ENCODE results near the gene CYP8B1. TPM values are rescaled to one million over a fixed set of nuclear protein-coding genes. Genes with fewer than 3 reads are reported as not detected.

CYP8B1 gene
- polyA plus RNA-seq, 1 donor from 2014 or later, result not detected

- Mint-ChIP-seq H3K27me3 (no peaks in the 10 kb centered on the region), H3K4me3 (no peak overlapping the region), H3K4me1 (peaks cover 19 to 30% (median 19%) of the 10 kb centered on the region in 3 donors), H3K27ac (no peak overlapping the region), H3K36me3 (peaks cover 2% of the 10 kb centered on the region), H3K9me3 (no peaks in the 10 kb centered on the region)
These were observed 24.3 kb downstream of the CYP8B1 start for GRCh38 chr3:42851228-42851834.

GRCh38 chr3:42850263-42850662, 25.4 kb downstream of the CYP8B1 start:
- H3K4me1 Mint-ChIP-seq, result peaks cover 16 to 28% (median 19%) of the 10 kb centered on the region in 3 donors

GRCh38 chr3:42849017-42849416, 26.7 kb downstream of the CYP8B1 start:
- Mint-ChIP-seq H3K36me3 (peaks cover under 1% of the 10 kb centered on the region), H3K9me3 (peaks cover 0 to 2% (median 0%) of the 10 kb centered on the region in 3 donors), H3K27ac (peak overlapping the region in 1 of 3 donors; percentile 5)

More at GRCh38 chr3:42850263-42850662, 25.4 kb downstream of the CYP8B1 start:
- Mint-ChIP-seq H3K4me3 (no peak overlapping the region), H3K27ac (no peak overlapping the region), H3K27me3 (no peaks in the 10 kb centered on the region), H3K36me3 (no peaks in the 10 kb centered on the region), H3K9me3 (peaks cover 0 to 2% (median 0%) of the 10 kb centered on the region in 3 donors)

GRCh38 chr3:42847731-42848130, 27.9 kb downstream of the CYP8B1 start:
- H3K36me3 Mint-ChIP-seq, result peaks cover 2% of the 10 kb centered on the region
- H3K9me3 Mint-ChIP-seq, result peaks cover 0 to 2% (median 0%) of the 10 kb centered on the region in 3 donors
- H3K27me3 Mint-ChIP-seq, result no peaks in the 10 kb centered on the region
- peak overlapping the region in 2 of 4 donors; percentile 83 to 92 for H3K4me3 Mint-ChIP-seq
- peaks cover 15 to 26% (median 18%) of the 10 kb centered on the region in 3 donors for H3K4me1 Mint-ChIP-seq
- H3K27ac Mint-ChIP-seq, result peak overlapping the region in 2 of 3 donors; percentile 48 to 86

More at GRCh38 chr3:42849017-42849416, 26.7 kb downstream of the CYP8B1 start:
- Mint-ChIP-seq H3K4me1 (peaks cover 15 to 26% (median 18%) of the 10 kb centered on the region in 3 donors), H3K27me3 (no peaks in the 10 kb centered on the region), H3K4me3 (no peak overlapping the region)

- H3K4me1 Mint-ChIP-seq, result peaks cover 15 to 26% (median 18%) of the 10 kb centered on the region in 3 donors
- H3K27me3 Mint-ChIP-seq, result no peaks in the 10 kb centered on the region
- H3K9me3 Mint-ChIP-seq, result peaks cover 0 to 2% (median 0%) of the 10 kb centered on the region in 3 donors
- peaks cover 2% of the 10 kb centered on the region for H3K36me3 Mint-ChIP-seq
- H3K4me3 Mint-ChIP-seq, result peak overlapping the region in 3 of 4 donors; percentile 7 to 92 (median 86)
- H3K27ac Mint-ChIP-seq, result peak overlapping the region; percentile 36 to 86 (median 48)
These were observed 28.8 kb downstream of the CYP8B1 start for GRCh38 chr3:42846685-42847522.

GRCh38 chr3:42844815-42845214, 30.9 kb downstream of the CYP8B1 start:
- Mint-ChIP-seq H3K27ac (no peak overlapping the region), H3K4me1 (peaks cover 19 to 28% (median 20%) of the 10 kb centered on the region in 3 donors), H3K9me3 (peaks cover 0 to 4% (median 0%) of the 10 kb centered on the region in 3 donors), H3K36me3 (peaks cover 2% of the 10 kb centered on the region), H3K27me3 (no peaks in the 10 kb centered on the region), H3K4me3 (no peak overlapping the region)

GRCh38 chr3:42844412-42844713, 31.3 kb downstream of the CYP8B1 start:
- Mint-ChIP-seq H3K4me3 (no peak overlapping the region), H3K27me3 (peaks cover 2% of the 10 kb centered on the region), H3K27ac (no peak overlapping the region), H3K36me3 (peaks cover 2% of the 10 kb centered on the region), H3K4me1 (peaks cover 23 to 31% (median 23%) of the 10 kb centered on the region in 3 donors), H3K9me3 (peaks cover 0 to 4% (median 0%) of the 10 kb centered on the region in 3 donors)

- Mint-ChIP-seq H3K4me1 (peaks cover 24 to 28% (median 24%) of the 10 kb centered on the region in 3 donors), H3K27ac (peak overlapping the region in 1 of 3 donors; percentile 68), H3K4me3 (no peak overlapping the region)
These were observed 31.8 kb downstream of the CYP8B1 start for GRCh38 chr3:42843713-42844411.

GRCh38 chr3:42841332-42841731, 34.3 kb downstream of the CYP8B1 start:
- Mint-ChIP-seq H3K4me1 (peaks cover 6 to 10% (median 8%) of the 10 kb centered on the region in 3 donors), H3K27me3 (peaks cover 2% of the 10 kb centered on the region), H3K36me3 (peaks cover 2% of the 10 kb centered on the region), H3K27ac (no peak overlapping the region), H3K9me3 (peaks cover 0 to 4% (median 0%) of the 10 kb centered on the region in 3 donors), H3K4me3 (no peak overlapping the region)

More at GRCh38 chr3:42843713-42844411, 31.8 kb downstream of the CYP8B1 start:
- Mint-ChIP-seq H3K27me3 (peaks cover 2% of the 10 kb centered on the region), H3K36me3 (peaks cover 2% of the 10 kb centered on the region), H3K9me3 (peaks cover 0 to 4% (median 0%) of the 10 kb centered on the region in 3 donors)

GRCh38 chr3:42839616-42840015, 36.1 kb downstream of the CYP8B1 start:
- Mint-ChIP-seq H3K4me1 (peaks cover 6 to 10% (median 7%) of the 10 kb centered on the region in 3 donors), H3K27ac (peak overlapping the region in 1 of 3 donors; percentile 80), H3K9me3 (peaks cover 0 to 2% (median 0%) of the 10 kb centered on the region in 3 donors), H3K27me3 (peaks cover 2% of the 10 kb centered on the region), H3K4me3 (peak overlapping the region; percentile 30 to 79 (median 73)), H3K36me3 (peaks cover 2% of the 10 kb centered on the region)

- Mint-ChIP-seq H3K9me3 (peaks cover 0 to 2% (median 0%) of the 10 kb centered on the region in 3 donors), H3K27me3 (peaks cover 2% of the 10 kb centered on the region), H3K27ac (no peak overlapping the region), H3K4me3 (no peak overlapping the region), H3K36me3 (no peaks in the 10 kb centered on the region), H3K4me1 (peaks cover 6 to 10% (median 7%) of the 10 kb centered on the region in 3 donors)
These were observed 37.1 kb downstream of the CYP8B1 start for GRCh38 chr3:42838571-42838970.

GRCh38 chr3:42836150-42837123, 39.2 kb downstream of the CYP8B1 start:
- no peaks in the 10 kb centered on the region for H3K36me3 Mint-ChIP-seq
- no peak overlapping the region for H3K27ac Mint-ChIP-seq
- H3K9me3 Mint-ChIP-seq, result peaks cover 0 to 2% (median 0%) of the 10 kb centered on the region in 3 donors
- H3K27me3 Mint-ChIP-seq, result peaks cover 2% of the 10 kb centered on the region
- peaks cover 6 to 10% (median 8%) of the 10 kb centered on the region in 3 donors for H3K4me1 Mint-ChIP-seq
- no peak overlapping the region for H3K4me3 Mint-ChIP-seq

GRCh38 chr3:42831321-42831713, 44.4 kb downstream of the CYP8B1 start:
- no peak overlapping the region for H3K27ac Mint-ChIP-seq
- peaks cover 2% of the 10 kb centered on the region for H3K27me3 Mint-ChIP-seq
- H3K9me3 Mint-ChIP-seq, result no peaks in the 10 kb centered on the region
- H3K4me1 Mint-ChIP-seq, result peaks cover 0 to 3% (median 2%) of the 10 kb centered on the region in 3 donors
- no peaks in the 10 kb centered on the region for H3K36me3 Mint-ChIP-seq
- no peak overlapping the region for H3K4me3 Mint-ChIP-seq

Data from IgD-negative memory B cell (primary cell).